Ectodermal cell (in vitro differentiated cells): ENCODE results near the gene CTBP2.
A peak's percentile ranks its signal among the peaks of the same experiment; 100 is the strongest.
"Not testable (repeated sequence)": the region's sequence is repeated elsewhere in the genome, so short reads cannot be mapped to it uniquely, and the experiment has no call there.

Source experiments
- H3K27ac ChIP-seq: 2 replicates; pipeline ENCODE4 v1.7.0; 2013; ENCODE audit warnings: mild to moderate bottlenecking, low read depth, low read length; ENCODE audit not compliant: insufficient read depth, poor library complexity, severe bottlenecking
- H3K27me3 ChIP-seq: 2 replicates; pipeline ENCODE4 v1.7.0; 2013; ENCODE audit warnings: mild to moderate bottlenecking, low read length; ENCODE audit not compliant: insufficient read depth, control insufficient read depth, poor library complexity, severe bottlenecking
- H3K36me3 ChIP-seq: one replicate; pipeline ENCODE4 v1.7.0; 2013; ENCODE audit warnings: low read length; ENCODE audit not compliant: control insufficient read depth, insufficient read depth
- H3K4me1 ChIP-seq: one replicate; pipeline ENCODE4 v1.7.0; 2013; ENCODE audit warnings: low read length; ENCODE audit not compliant: control insufficient read depth, insufficient read depth
- H3K4me3 ChIP-seq: 2 replicates; pipeline ENCODE4 v1.7.0; 2013; ENCODE audit warnings: low read depth, low read length, control low read depth; ENCODE audit not compliant: insufficient read depth
- H3K9me3 ChIP-seq: 2 replicates; pipeline ENCODE4 v1.7.0; 2013; ENCODE audit warnings: mild to moderate bottlenecking, low read length, moderate library complexity; ENCODE audit not compliant: control insufficient read depth
- WGBS, 2 experiments: methylation state at CpG; one replicate each; pipeline ENCODE4 v1.1.7; 2013; ENCODE audit warnings: missing lambda C conversion rate in 2 of 2; 5-methylcytosine and 5-hydroxymethylcytosine counted together

CTBP2 gene

DNA sequence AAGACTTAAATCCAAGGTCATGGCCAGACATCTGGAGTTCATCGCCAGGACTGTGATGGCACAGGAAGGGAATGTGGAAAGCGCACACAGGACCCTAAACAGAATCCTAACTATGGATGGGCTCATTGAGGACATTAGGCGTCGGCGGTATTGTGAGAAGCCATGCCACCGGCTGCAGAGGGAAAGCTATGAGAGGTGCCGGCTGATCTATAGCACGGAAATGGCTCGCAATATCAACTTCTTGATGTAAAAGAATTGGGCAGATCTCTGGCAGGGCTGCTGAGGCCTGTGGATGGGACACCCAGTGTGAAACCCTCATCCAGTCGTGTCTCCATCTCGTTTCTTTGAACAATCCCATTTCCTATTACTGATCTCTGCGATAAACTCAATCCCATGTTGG, 6.3 kb upstream of the CTBP2 start:
- Histone ChIP-seq H3K36me3 (no peaks in the 10 kb centered on the region), H3K4me3 (no peak overlapping the region), H3K27ac (no peak overlapping the region), H3K4me1 (peaks cover 10% of the 10 kb centered on the region), H3K27me3 (peaks cover 10% of the 10 kb centered on the region), H3K9me3 (no peaks in the 10 kb centered on the region)
- whole genome bisulfite sequencing, 2 experiments, result 93 to 96% methylated on average over 12 of the region's 12 CpGs

GRCh38 chr10:125165584-125166573, 5.5 kb upstream of the CTBP2 start:
- no peaks in the 10 kb centered on the region for H3K9me3 ChIP-seq
- no peak overlapping the region for H3K27ac ChIP-seq
- peaks cover 10% of the 10 kb centered on the region for H3K27me3 ChIP-seq
- peaks cover 10% of the 10 kb centered on the region for H3K4me1 ChIP-seq
- no peak overlapping the region for H3K4me3 ChIP-seq
- H3K36me3 ChIP-seq, result no peaks in the 10 kb centered on the region
- WGBS, 2 experiments, result 95% methylated on average over 16 of the region's 16 CpGs

DNA sequence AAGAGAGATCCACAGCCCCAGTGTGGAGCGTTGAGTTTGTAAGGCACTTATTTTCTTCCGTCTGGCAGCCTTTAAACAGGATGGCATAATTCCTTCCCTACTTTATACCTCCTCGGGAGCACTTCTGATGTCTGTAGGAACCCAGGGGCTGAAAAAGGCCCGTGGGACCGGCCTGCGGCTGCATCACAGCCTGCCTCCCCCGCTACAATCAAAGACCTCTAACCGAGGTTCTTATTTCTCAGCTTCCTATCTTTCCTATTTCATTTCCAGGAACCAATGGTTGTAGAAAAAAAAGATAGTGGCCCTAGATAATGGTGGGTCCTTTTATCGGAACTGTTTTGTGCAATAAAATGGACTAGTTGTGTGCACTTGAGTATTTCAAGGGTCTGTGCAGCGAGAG, 4.1 kb upstream of the CTBP2 start:
- Histone ChIP-seq H3K36me3 (no peaks in the 10 kb centered on the region), H3K27ac (no peak overlapping the region), H3K4me3 (no peak overlapping the region), H3K27me3 (peaks cover 10% of the 10 kb centered on the region), H3K4me1 (peaks cover 10% of the 10 kb centered on the region), H3K9me3 (no peaks in the 10 kb centered on the region)
- WGBS, 2 experiments, result 90 to 93% methylated on average over 9 to 10 of the region's 10 CpGs

DNA sequence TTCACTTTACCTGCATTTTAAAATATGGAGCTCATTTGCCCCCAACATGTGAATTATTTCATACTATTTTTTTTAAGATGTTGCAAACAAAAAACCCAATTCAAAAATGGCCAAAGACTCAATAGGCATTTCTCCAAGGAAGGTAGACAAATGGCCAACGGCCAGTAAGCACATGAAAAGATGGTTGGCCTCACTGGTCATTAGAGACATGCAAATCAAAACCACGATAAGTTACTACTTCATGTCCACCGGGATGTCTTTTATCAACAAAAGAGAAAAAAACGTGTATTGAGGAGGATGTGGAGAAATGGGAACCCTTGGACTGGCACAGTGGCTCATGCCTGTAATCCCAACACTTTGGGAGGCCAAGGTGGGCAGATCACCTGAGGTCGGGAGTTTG, 3.4 kb upstream of the CTBP2 start:
- WGBS, 2 experiments, result 91 to 94% methylated on average over 5 of the region's 5 CpGs
- Histone ChIP-seq H3K4me3 (no peak overlapping the region), H3K27me3 (peaks cover 10% of the 10 kb centered on the region), H3K4me1 (peaks cover 10% of the 10 kb centered on the region), H3K27ac (no peak overlapping the region), H3K36me3 (no peaks in the 10 kb centered on the region), H3K9me3 (no peaks in the 10 kb centered on the region)

DNA sequence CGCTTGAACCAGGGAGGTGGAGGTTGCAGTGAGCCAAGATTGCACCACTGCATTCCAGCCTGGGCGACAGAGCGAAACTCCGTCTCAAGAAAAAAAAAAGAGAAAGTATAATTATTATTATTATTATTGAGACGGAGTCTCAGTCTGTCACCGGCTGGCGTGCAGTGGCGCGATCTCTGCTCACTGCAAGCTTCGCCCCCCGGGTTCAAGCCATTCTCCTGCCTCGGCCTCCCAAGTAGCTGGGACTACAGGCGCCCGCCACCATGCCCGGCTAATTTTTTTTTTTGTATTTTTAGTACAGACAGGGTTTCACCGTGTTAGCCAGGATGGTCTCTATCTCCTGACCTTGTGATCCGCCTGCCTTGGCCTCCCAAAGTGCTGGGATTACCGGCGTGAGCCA, 2.9 kb upstream of the CTBP2 start:
- peaks cover 10% of the 10 kb centered on the region for H3K4me1 ChIP-seq
- H3K27me3 ChIP-seq, result peaks cover 10% of the 10 kb centered on the region
- not testable (repeated sequence) for H3K36me3 ChIP-seq, H3K27ac ChIP-seq, H3K4me3 ChIP-seq, H3K9me3 ChIP-seq
- WGBS, 2 experiments, result 94 to 98% methylated on average over 19 of the region's 19 CpGs

DNA sequence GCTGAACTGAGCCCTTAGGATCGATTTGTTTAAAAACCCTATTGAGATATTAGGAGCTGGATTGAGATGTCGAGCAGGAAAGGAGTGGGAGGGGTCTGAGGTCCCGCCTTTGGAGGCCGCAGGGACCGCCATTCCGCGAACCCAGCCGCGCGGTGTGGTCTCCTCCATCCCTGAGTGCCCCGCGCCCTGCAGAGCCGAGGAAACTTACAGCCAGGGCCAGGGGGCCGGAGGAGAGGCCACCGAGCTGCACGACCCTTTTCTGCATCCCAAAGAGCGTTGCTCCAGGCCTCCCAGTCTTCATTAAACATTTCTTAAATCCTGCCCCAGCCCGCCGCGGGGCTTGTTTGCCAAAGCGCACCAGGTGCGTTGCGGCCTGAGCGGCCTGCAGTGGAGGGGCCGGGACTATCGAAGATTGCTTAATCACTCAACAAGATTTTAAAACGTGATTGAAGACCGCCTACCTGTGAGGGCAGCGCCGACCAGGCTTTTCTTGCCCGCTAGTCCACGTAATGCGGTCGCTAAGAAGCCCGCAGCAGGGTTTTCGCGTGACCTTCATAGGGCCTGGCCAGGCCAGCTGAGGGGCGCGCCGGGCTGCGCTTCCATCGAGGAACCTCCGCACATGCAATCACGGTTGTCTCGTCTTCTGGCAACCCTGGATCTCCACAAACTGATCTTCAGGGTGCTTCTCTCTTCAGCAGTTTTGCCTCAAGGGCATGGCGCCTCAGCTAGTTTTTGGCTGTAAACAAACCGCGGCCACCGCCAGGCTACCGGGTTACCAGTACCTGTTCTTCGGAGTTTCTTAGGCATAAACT, 2.0 kb upstream of the CTBP2 start:
- WGBS, 2 experiments, result 17 to 19% methylated on average over 51 of the region's 51 CpGs
- H3K27ac ChIP-seq, result peak overlapping the region; percentile 95
- no peaks in the 10 kb centered on the region for H3K9me3 ChIP-seq
- peaks cover 16% of the 10 kb centered on the region for H3K4me1 ChIP-seq
- peak overlapping the region; percentile 62 for H3K4me3 ChIP-seq
- no peaks in the 10 kb centered on the region for H3K36me3 ChIP-seq
- peaks cover 10% of the 10 kb centered on the region for H3K27me3 ChIP-seq

DNA sequence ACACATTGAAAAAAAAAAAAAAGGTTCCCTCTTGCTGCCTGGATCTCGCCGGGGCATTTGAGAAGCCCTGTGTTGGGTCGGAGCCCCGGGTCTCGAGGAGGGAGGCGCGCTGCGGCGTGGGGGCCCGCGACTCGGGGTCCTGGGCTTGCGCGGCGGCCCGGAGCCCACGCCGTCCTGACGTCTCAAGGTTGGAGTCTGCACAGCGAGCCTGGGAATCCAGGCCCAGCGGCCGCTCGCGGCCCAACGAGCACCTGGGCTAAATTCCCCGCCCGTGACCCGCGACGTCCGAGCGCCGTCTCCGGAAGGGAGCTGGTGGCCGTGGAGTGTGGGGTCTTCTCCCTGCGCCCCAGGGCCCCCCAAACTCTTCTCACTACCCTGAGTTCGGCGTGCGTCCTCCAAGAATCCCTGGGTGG, 1.4 kb upstream of the CTBP2 start:
- peak overlapping the region; percentile 62 for H3K4me3 ChIP-seq
- peak overlapping the region; percentile 95 for H3K27ac ChIP-seq
- H3K9me3 ChIP-seq, result no peaks in the 10 kb centered on the region
- H3K4me1 ChIP-seq, result peaks cover 22% of the 10 kb centered on the region
- H3K27me3 ChIP-seq, result peaks cover 10% of the 10 kb centered on the region
- no peaks in the 10 kb centered on the region for H3K36me3 ChIP-seq
- 0 to 1% methylated on average over 39 of the region's 39 CpGs for whole genome bisulfite sequencing, 2 experiments

DNA sequence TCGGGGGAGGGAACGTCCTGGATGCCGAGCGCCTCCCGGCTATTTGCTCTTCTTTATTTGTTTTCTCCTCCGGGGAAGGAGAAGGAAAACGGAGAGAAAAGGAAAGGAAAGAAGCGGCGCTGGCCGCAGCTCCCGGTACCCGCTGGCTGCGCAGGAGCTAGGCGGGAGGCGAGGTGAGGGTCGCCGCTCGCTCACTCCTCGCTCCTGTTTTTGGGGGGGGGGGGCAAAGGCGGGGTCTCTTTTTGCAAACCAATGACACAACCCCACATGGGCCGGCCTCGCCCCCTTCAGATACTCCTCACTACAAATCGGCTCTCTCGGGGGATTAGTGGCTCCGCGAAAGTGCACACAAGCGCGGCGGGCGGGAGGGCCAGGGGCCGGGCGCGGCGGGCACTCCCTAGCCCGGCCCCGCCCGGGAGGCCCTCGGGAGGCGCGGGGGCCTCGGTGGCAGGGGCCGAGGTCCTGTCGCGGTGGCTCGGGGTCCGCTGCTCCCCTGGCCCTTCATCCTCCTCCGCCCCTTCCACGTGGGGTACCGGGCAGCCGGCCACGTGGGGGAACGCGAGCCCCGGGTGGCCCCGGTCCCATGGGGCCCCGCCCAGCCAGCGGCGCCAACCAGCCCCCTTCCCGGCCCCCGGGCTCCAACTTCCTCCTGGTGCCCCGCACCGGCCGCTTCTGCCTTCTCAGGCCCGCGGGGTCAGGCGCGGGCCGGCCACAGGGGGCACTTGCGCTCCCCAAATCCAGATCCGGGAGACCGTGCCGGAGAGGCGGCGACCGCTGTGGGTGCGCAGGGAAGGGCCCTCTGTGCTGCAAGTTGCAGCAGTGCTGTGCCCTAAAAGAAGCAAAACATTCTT, 718 bp upstream of the CTBP2 start:
- 0% methylated on average over 76 of the region's 76 CpGs for WGBS, 2 experiments
- H3K4me1 ChIP-seq, result peaks cover 27% of the 10 kb centered on the region
- H3K27me3 ChIP-seq, result peaks cover 10% of the 10 kb centered on the region
- peak overlapping the region; percentile 95 for H3K27ac ChIP-seq
- H3K4me3 ChIP-seq, result peak overlapping the region; percentile 62
- H3K9me3 ChIP-seq, result no peaks in the 10 kb centered on the region
- H3K36me3 ChIP-seq, result no peaks in the 10 kb centered on the region

- Histone ChIP-seq H3K36me3 (no peaks in the 10 kb centered on the region), H3K4me3 (peak overlapping the region; percentile 76), H3K27ac (peak overlapping the region; percentile 88), H3K4me1 (peaks cover 42% of the 10 kb centered on the region), H3K27me3 (peaks cover 10% of the 10 kb centered on the region), H3K9me3 (no peaks in the 10 kb centered on the region)
- 0% methylated on average over 66 of the region's 66 CpGs for WGBS, 2 experiments
Measured at GRCh38 chr10:125159486-125159931, 854 bp downstream of the CTBP2 start.
